ENCODE data around the gene MAPKAP1.

MAPKAP1 gene

GRCh38 chr9:125428060-125428901 lies 278.7 kb downstream of the MAPKAP1 start:
- peak; percentile 16 for DNase-seq

GRCh38 chr9:125427556-125427955 lies 279.5 kb downstream of the MAPKAP1 start:
- DNase-seq = no peak

GRCh38 chr9:125426926-125427325 lies 280.1 kb downstream of the MAPKAP1 start:
- no peak for DNase-seq

- DNase-seq = no peak
These were observed 281.0 kb downstream of the MAPKAP1 start for GRCh38 chr9:125425901-125426515.

GRCh38 chr9:125425170-125425897 lies 281.7 kb downstream of the MAPKAP1 start:
- DNase-seq = no peak

GRCh38 chr9:125423964-125424363 lies 283.0 kb downstream of the MAPKAP1 start:
- no peak for DNase-seq

GRCh38 chr9:125422853-125423252 lies 284.2 kb downstream of the MAPKAP1 start:
- no peak for DNase-seq

GRCh38 chr9:125421591-125422181 lies 285.3 kb downstream of the MAPKAP1 start:
- no peak for DNase-seq

GRCh38 chr9:125421166-125421565 lies 285.8 kb downstream of the MAPKAP1 start:
- no peak for DNase-seq

GRCh38 chr9:125418404-125418803 lies 288.6 kb downstream of the MAPKAP1 start:
- DNase-seq = no peak

- no peak for DNase-seq
These were observed 290.5 kb downstream of the MAPKAP1 start for GRCh38 chr9:125416517-125416916.

- DNase-seq = no peak
These were observed 291.2 kb downstream of the MAPKAP1 start for GRCh38 chr9:125415583-125416460.

- DNase-seq = no peak
These were observed 293.4 kb downstream of the MAPKAP1 start for GRCh38 chr9:125413579-125413978.

GRCh38 chr9:125412166-125412565 lies 294.8 kb downstream of the MAPKAP1 start:
- DNase-seq = no peak

- no peak for DNase-seq
These were observed 295.7 kb downstream of the MAPKAP1 start for GRCh38 chr9:125411171-125411756.

GRCh38 chr9:125410522-125410894 lies 296.5 kb downstream of the MAPKAP1 start:
- DNase-seq = no peak

GRCh38 chr9:125409637-125410521 lies 297.1 kb downstream of the MAPKAP1 start:
- peak; percentile 64 for DNase-seq

- no peak for DNase-seq
These were observed 297.8 kb downstream of the MAPKAP1 start for GRCh38 chr9:125409217-125409636.

- peak; percentile 69 for DNase-seq
These were observed 298.8 kb downstream of the MAPKAP1 start for GRCh38 chr9:125407974-125408900.

Data from fibroblast of skin of back (primary cell).